Measurements from ENCODE around the gene SLC25A24.
A peak's percentile ranks its signal among the peaks of the same experiment; 100 is the strongest.

SLC25A24 gene

DNA sequence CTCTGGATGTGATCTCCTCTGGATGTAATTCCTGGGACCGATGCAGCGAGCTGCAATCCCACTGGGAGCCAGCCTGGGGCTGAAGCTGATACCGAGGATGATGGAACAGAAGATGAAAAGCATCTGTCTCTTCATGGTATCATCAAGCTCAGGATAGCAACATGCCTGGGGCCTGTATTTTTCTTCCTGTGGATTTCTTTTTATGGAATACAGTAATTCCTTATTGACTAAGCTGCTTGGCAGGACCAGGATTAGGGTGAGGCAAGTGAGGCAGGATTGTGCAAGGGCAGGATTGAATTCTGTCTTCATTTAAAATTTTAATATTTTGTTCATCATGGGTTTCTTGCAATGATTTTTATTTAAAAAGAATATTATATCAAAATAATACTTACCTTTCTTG, 86.6 kb downstream of the SLC25A24 start:
- H3K4ac ChIP-seq (ENCODE audit: low read depth in 1 of 2, low read length in 2 of 2) = no peak overlapping the region
- DNase-seq = no peak
- no peaks in the 10 kb centered on the region for H3K79me1 ChIP-seq (replicated peaks; ENCODE audit: low read length, poor library complexity, severe bottlenecking)
- no peak overlapping the region for H2BK120ac ChIP-seq (ENCODE audit: low read depth, low read length)
- no peak overlapping the region for H2BK5ac ChIP-seq (ENCODE audit: low read depth, low read length, poor library complexity, severe bottlenecking)
- H3K36me3 ChIP-seq (ENCODE audit: control insufficient read depth in 1 of 2, insufficient read depth in 2 of 2, low read depth in 1 of 2, low read length in 2 of 2) = no peaks in the 10 kb centered on the region
- peaks cover 1% of the 10 kb centered on the region for H3K4me1 ChIP-seq (ENCODE audit: control insufficient read depth, insufficient read depth, low read depth, low read length)
- H2BK12ac ChIP-seq (ENCODE audit: low read length in 2 of 2) = no peak overlapping the region
- H3K27me3 ChIP-seq (ENCODE audit: control insufficient read depth in 1 of 2, insufficient read depth in 1 of 2, low read length in 2 of 2) = peaks cover 0 to 22% of the 10 kb centered on the region in 2 experiments
- H3K18ac ChIP-seq (ENCODE audit: low read depth in 1 of 2, low read length in 2 of 2) = no peak overlapping the region
- H2AK5ac ChIP-seq (ENCODE audit: low read length, severe bottlenecking) = no peak overlapping the region
- no peak overlapping the region for H4K91ac ChIP-seq (ENCODE audit: low read length)
- H3K4me3 ChIP-seq (ENCODE audit: insufficient read depth in 1 of 2, low read depth in 1 of 2, low read length in 2 of 2) = no peak overlapping the region
- H3K23ac ChIP-seq (ENCODE audit: low read length in 2 of 2) = no peak overlapping the region
- H3K9ac ChIP-seq (ENCODE audit: low read length) = peak overlapping the region; percentile 57
- H3K14ac ChIP-seq (ENCODE audit: low read length in 2 of 2) = no peak overlapping the region
- no peak overlapping the region for H2AFZ ChIP-seq (ENCODE audit: low read depth, low read length)
- H3K9me3 ChIP-seq (ENCODE audit: control insufficient read depth, low read length) = no peaks in the 10 kb centered on the region
- no peak overlapping the region for H2BK15ac ChIP-seq (ENCODE audit: low read depth, poor library complexity, severe bottlenecking)
- no peak overlapping the region for H3K4me2 ChIP-seq (ENCODE audit: low read length, poor library complexity, severe bottlenecking)
- H4K8ac ChIP-seq (ENCODE audit: low read length) = no peak overlapping the region
- H3K27ac ChIP-seq (ENCODE audit: low read length, poor library complexity, severe bottlenecking) = no peak overlapping the region
- WGBS = 57% methylated on average over 3 of the region's 3 CpGs

- WGBS = 96% methylated on average over 3 of the region's 6 CpGs
- no peak for DNase-seq
- H4K91ac ChIP-seq (ENCODE audit: low read length) = no peak overlapping the region
- no peak overlapping the region for H3K27ac ChIP-seq (ENCODE audit: low read length, poor library complexity, severe bottlenecking)
- H3K9ac ChIP-seq (ENCODE audit: low read length) = no peak overlapping the region
- no peak overlapping the region for H2AK5ac ChIP-seq (ENCODE audit: low read length, severe bottlenecking)
- H3K23ac ChIP-seq (ENCODE audit: low read length in 2 of 2) = no peak overlapping the region
- no peak overlapping the region for H3K4me3 ChIP-seq (ENCODE audit: insufficient read depth in 1 of 2, low read depth in 1 of 2, low read length in 2 of 2)
- H2BK120ac ChIP-seq (ENCODE audit: low read depth, low read length) = no peak overlapping the region
- no peaks in the 10 kb centered on the region for H3K9me3 ChIP-seq (ENCODE audit: control insufficient read depth, low read length)
- H3K18ac ChIP-seq (ENCODE audit: low read depth in 1 of 2, low read length in 2 of 2) = no peak overlapping the region
- H2BK15ac ChIP-seq (ENCODE audit: low read depth, poor library complexity, severe bottlenecking) = no peak overlapping the region
- H3K4ac ChIP-seq (ENCODE audit: low read depth in 1 of 2, low read length in 2 of 2) = no peak overlapping the region
- H3K27me3 ChIP-seq (ENCODE audit: control insufficient read depth in 1 of 2, insufficient read depth in 1 of 2, low read length in 2 of 2) = peaks cover 0 to 7% of the 10 kb centered on the region in 2 experiments
- H3K36me3 ChIP-seq (ENCODE audit: control insufficient read depth in 1 of 2, insufficient read depth in 2 of 2, low read depth in 1 of 2, low read length in 2 of 2) = no peaks in the 10 kb centered on the region
- H2AFZ ChIP-seq (ENCODE audit: low read depth, low read length) = no peak overlapping the region
- no peak overlapping the region for H2BK12ac ChIP-seq (ENCODE audit: low read length in 2 of 2)
- H3K14ac ChIP-seq (ENCODE audit: low read length in 2 of 2) = no peak overlapping the region
- no peak overlapping the region for H3K4me2 ChIP-seq (ENCODE audit: low read length, poor library complexity, severe bottlenecking)
- H4K8ac ChIP-seq (ENCODE audit: low read length) = no peak overlapping the region
- H3K79me1 ChIP-seq (replicated peaks; ENCODE audit: low read length, poor library complexity, severe bottlenecking) = no peaks in the 10 kb centered on the region
- no peak overlapping the region for H2BK5ac ChIP-seq (ENCODE audit: low read depth, low read length, poor library complexity, severe bottlenecking)
- H3K4me1 ChIP-seq (ENCODE audit: control insufficient read depth, insufficient read depth, low read depth, low read length) = peaks cover 1% of the 10 kb centered on the region
These were observed 90.7 kb downstream of the SLC25A24 start for GRCh38 chr1:108109295-108109973.

- Histone ChIP-seq H3K27ac (ENCODE audit: low read length, poor library complexity, severe bottlenecking) (no peak overlapping the region), H3K79me1 (replicated peaks; ENCODE audit: low read length, poor library complexity, severe bottlenecking) (no peaks in the 10 kb centered on the region), H2AK5ac (ENCODE audit: low read length, severe bottlenecking) (no peak overlapping the region), H2BK15ac (ENCODE audit: low read depth, poor library complexity, severe bottlenecking) (no peak overlapping the region), H2BK120ac (ENCODE audit: low read depth, low read length) (no peak overlapping the region), H3K14ac (ENCODE audit: low read length in 2 of 2) (no peak overlapping the region), H4K91ac (ENCODE audit: low read length) (no peak overlapping the region), H2BK12ac (ENCODE audit: low read length in 2 of 2) (no peak overlapping the region), H4K8ac (ENCODE audit: low read length) (no peak overlapping the region), H3K4me3 (ENCODE audit: insufficient read depth in 1 of 2, low read depth in 1 of 2, low read length in 2 of 2) (no peak overlapping the region), H3K36me3 (ENCODE audit: control insufficient read depth in 1 of 2, insufficient read depth in 2 of 2, low read depth in 1 of 2, low read length in 2 of 2) (no peaks in the 10 kb centered on the region), H3K4ac (ENCODE audit: low read depth in 1 of 2, low read length in 2 of 2) (no peak overlapping the region), H3K9me3 (ENCODE audit: control insufficient read depth, low read length) (no peaks in the 10 kb centered on the region), H2AFZ (ENCODE audit: low read depth, low read length) (no peak overlapping the region), H3K4me2 (ENCODE audit: low read length, poor library complexity, severe bottlenecking) (no peak overlapping the region), H3K23ac (ENCODE audit: low read length in 2 of 2) (no peak overlapping the region), H3K9ac (ENCODE audit: low read length) (no peak overlapping the region), H3K18ac (ENCODE audit: low read depth in 1 of 2, low read length in 2 of 2) (no peak overlapping the region), H3K4me1 (ENCODE audit: control insufficient read depth, insufficient read depth, low read depth, low read length) (no peaks in the 10 kb centered on the region), H2BK5ac (ENCODE audit: low read depth, low read length, poor library complexity, severe bottlenecking) (no peak overlapping the region), H3K27me3 (ENCODE audit: control insufficient read depth in 1 of 2, insufficient read depth in 1 of 2, low read length in 2 of 2) (peaks cover 0 to 9% of the 10 kb centered on the region in 2 experiments)
- no peak for DNase-seq
These were observed 92.0 kb downstream of the SLC25A24 start for GRCh38 chr1:108108119-108108518.

GRCh38 chr1:108107658-108108057, 92.5 kb downstream of the SLC25A24 start:
- H4K8ac ChIP-seq (ENCODE audit: low read length) = no peak overlapping the region
- no peak overlapping the region for H2BK120ac ChIP-seq (ENCODE audit: low read depth, low read length)
- no peak overlapping the region for H3K23ac ChIP-seq (ENCODE audit: low read length in 2 of 2)
- no peak overlapping the region for H3K4me2 ChIP-seq (ENCODE audit: low read length, poor library complexity, severe bottlenecking)
- no peaks in the 10 kb centered on the region for H3K9me3 ChIP-seq (ENCODE audit: control insufficient read depth, low read length)
- 29% methylated on average over 3 of the region's 4 CpGs for WGBS
- H3K18ac ChIP-seq (ENCODE audit: low read depth in 1 of 2, low read length in 2 of 2) = no peak overlapping the region
- no peak overlapping the region for H2BK12ac ChIP-seq (ENCODE audit: low read length in 2 of 2)
- H2AK5ac ChIP-seq (ENCODE audit: low read length, severe bottlenecking) = no peak overlapping the region
- peaks cover 0 to 12% of the 10 kb centered on the region in 2 experiments for H3K27me3 ChIP-seq (ENCODE audit: control insufficient read depth in 1 of 2, insufficient read depth in 1 of 2, low read length in 2 of 2)
- no peaks in the 10 kb centered on the region for H3K4me1 ChIP-seq (ENCODE audit: control insufficient read depth, insufficient read depth, low read depth, low read length)
- no peak overlapping the region for H2BK15ac ChIP-seq (ENCODE audit: low read depth, poor library complexity, severe bottlenecking)
- H3K14ac ChIP-seq (ENCODE audit: low read length in 2 of 2) = no peak overlapping the region
- no peak overlapping the region for H2BK5ac ChIP-seq (ENCODE audit: low read depth, low read length, poor library complexity, severe bottlenecking)
- H2AFZ ChIP-seq (ENCODE audit: low read depth, low read length) = no peak overlapping the region
- no peak overlapping the region for H4K91ac ChIP-seq (ENCODE audit: low read length)
- no peak overlapping the region for H3K9ac ChIP-seq (ENCODE audit: low read length)
- DNase-seq = peak; percentile 61
- H3K79me1 ChIP-seq (replicated peaks; ENCODE audit: low read length, poor library complexity, severe bottlenecking) = no peaks in the 10 kb centered on the region
- H3K4me3 ChIP-seq (ENCODE audit: insufficient read depth in 1 of 2, low read depth in 1 of 2, low read length in 2 of 2) = no peak overlapping the region
- no peaks in the 10 kb centered on the region for H3K36me3 ChIP-seq (ENCODE audit: control insufficient read depth in 1 of 2, insufficient read depth in 2 of 2, low read depth in 1 of 2, low read length in 2 of 2)
- no peak overlapping the region for H3K27ac ChIP-seq (ENCODE audit: low read length, poor library complexity, severe bottlenecking)
- no peak overlapping the region for H3K4ac ChIP-seq (ENCODE audit: low read depth in 1 of 2, low read length in 2 of 2)

Measured in mesenchymal stem cell (in vitro differentiated cells and primary cell).